Parathyroid adenoma (tissue), 2 donors: ENCODE data around the gene OGFOD2.

Source experiments
- H2AFZ ChIP-seq: fragments of 300-600 bp; sonication (generic); one replicate; pipeline ENCODE4 v1.7.0; 2017; ENCODE audit warnings: antibody characterized with exemption, mild to moderate bottlenecking
- H3K27ac ChIP-seq: fragments of 300-600 bp; sonication (generic); one replicate; pipeline ENCODE4 v1.7.0; 2017
- H3K27me3 ChIP-seq: fragments of 300-600 bp; sonication (generic); one replicate; pipeline ENCODE4 v1.7.0; 2017; ENCODE audit warnings: low read length; ENCODE audit not compliant: control insufficient read depth, insufficient read depth
- H3K36me3 ChIP-seq: fragments of 300-600 bp; sonication (generic); one replicate; pipeline ENCODE4 v1.7.0; 2017; ENCODE audit warnings: low read length; ENCODE audit not compliant: control insufficient read depth, insufficient read depth
- H3K4me1 ChIP-seq: fragments of 300-600 bp; sonication (generic); one replicate; pipeline ENCODE4 v1.7.0; 2017; ENCODE audit warnings: control low read depth
- H3K4me2 ChIP-seq: fragments of 300-600 bp; sonication (generic); one replicate; pipeline ENCODE4 v1.7.0; 2017; ENCODE audit warnings: low read length
- H3K4me3 ChIP-seq: fragments of 300-600 bp; sonication (generic); one replicate; pipeline ENCODE4 v1.7.0; 2017; ENCODE audit warnings: low read depth, low read length
- H3K79me2 ChIP-seq: fragments of 300-600 bp; sonication (generic); one replicate; pipeline ENCODE4 v1.7.0; 2017; ENCODE audit warnings: control low read depth
- H3K9ac ChIP-seq: fragments of 300-600 bp; sonication (generic); one replicate; pipeline ENCODE4 v1.7.0; 2017; ENCODE audit warnings: mild to moderate bottlenecking
- H3K9me3 ChIP-seq: fragments of 300-600 bp; sonication (generic); one replicate; pipeline ENCODE4 v1.7.0; 2017; ENCODE audit warnings: low read length; ENCODE audit not compliant: control insufficient read depth
- TF ChIP-seq, protein P1 (sequence below): fragments of 300-600 bp; sonication (generic); IDR thresholded peaks from one replicate; pipeline ENCODE4 v1.7.0; 2017; ENCODE audit warnings: antibody characterized with exemption, mild to moderate bottlenecking
- donor health status: primary hyperparathyroidism.

Gene OGFOD2

DNA sequence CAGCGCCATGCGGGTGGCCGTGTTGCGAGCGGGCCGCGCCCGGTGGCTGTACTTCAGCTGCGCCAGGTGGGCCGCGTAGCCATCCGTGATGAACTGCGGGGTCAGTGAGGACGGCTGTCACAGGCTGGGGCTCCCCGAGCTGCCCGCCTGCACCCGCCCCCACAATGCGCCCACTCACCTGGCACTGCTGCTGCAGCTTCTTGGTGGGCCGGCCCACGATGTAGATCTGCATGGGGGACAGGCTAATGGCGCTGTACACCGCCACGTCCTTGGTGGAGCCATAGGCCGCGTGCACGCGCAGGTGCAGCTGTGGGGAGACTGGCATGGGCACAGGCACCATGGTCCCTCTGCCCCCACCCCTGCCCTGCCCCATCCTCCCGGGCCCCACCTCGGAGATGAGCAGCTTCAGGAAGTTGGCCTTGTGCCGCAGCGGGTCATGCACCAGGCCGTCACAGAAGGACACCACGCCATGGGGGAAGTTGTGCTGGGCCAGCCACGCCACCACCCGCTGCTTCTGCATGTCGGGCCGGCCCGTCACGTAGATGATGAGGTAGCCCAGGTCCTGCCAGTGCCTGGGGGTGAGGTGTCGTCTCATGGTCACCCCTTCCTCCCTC, 11.3 kb downstream of the OGFOD2 start:
- no peak overlapping the region for H3K9ac ChIP-seq
- H3K27ac ChIP-seq, result no peak overlapping the region
- peaks cover 2% of the 10 kb centered on the region for H3K79me2 ChIP-seq
- TF ChIP-seq, protein P1, sequence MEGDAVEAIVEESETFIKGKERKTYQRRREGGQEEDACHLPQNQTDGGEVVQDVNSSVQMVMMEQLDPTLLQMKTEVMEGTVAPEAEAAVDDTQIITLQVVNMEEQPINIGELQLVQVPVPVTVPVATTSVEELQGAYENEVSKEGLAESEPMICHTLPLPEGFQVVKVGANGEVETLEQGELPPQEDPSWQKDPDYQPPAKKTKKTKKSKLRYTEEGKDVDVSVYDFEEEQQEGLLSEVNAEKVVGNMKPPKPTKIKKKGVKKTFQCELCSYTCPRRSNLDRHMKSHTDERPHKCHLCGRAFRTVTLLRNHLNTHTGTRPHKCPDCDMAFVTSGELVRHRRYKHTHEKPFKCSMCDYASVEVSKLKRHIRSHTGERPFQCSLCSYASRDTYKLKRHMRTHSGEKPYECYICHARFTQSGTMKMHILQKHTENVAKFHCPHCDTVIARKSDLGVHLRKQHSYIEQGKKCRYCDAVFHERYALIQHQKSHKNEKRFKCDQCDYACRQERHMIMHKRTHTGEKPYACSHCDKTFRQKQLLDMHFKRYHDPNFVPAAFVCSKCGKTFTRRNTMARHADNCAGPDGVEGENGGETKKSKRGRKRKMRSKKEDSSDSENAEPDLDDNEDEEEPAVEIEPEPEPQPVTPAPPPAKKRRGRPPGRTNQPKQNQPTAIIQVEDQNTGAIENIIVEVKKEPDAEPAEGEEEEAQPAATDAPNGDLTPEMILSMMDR, result no peak
- no peaks in the 10 kb centered on the region for H3K9me3 ChIP-seq
- H3K27me3 ChIP-seq, result no peaks in the 10 kb centered on the region
- H3K4me3 ChIP-seq, result no peak overlapping the region
- no peak overlapping the region for H3K4me2 ChIP-seq
- H2AFZ ChIP-seq, result no peak overlapping the region
- H3K36me3 ChIP-seq, result no peaks in the 10 kb centered on the region
- H3K4me1 ChIP-seq, result peaks cover 28% of the 10 kb centered on the region

DNA sequence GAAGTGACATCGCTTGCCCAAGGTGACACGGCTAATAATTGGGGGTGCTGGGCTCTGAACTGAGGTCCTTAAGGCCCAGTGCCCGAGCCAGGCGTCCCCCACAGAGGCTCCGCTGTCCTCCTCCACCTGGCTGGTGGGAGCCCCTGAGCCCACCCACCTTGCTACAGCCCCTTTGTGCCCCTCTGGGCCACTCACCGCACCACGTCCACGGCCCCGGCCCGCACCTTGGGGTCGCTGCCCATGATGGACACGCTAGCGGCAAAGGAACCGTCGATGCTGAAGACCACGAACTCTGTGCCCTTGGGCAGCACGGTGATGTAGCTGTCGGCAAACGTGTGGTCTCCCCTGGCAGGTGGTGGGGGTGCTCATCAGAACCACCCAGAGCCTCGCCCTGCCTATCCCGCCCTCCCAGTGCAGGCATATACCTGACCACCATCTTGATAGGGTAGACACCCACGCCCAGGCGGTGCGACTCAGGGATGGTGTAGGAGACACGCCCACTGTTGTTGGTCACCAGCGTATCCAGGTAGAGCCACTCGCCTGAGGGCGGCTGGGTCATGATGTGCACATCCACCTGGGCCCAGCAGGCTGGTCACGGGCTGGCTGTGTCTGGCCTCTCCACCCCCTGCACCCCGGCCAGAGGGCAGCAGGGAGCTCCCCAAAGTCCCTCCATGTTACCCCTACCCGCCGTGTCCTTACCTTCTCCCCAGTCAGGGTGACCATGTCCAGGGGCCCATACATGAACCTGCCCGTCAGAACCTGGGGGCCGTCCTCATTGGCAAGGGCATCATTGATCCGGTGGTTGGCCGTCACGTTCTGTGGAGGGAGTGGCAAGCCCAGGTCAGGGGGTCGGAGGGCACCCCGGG, 12.3 kb downstream of the OGFOD2 start:
- no peaks in the 10 kb centered on the region for H3K79me2 ChIP-seq
- peaks cover 22% of the 10 kb centered on the region for H3K4me1 ChIP-seq
- no peak overlapping the region for H3K4me3 ChIP-seq
- H3K27ac ChIP-seq, result no peak overlapping the region
- no peak overlapping the region for H2AFZ ChIP-seq
- no peaks in the 10 kb centered on the region for H3K9me3 ChIP-seq
- TF ChIP-seq, protein P1, result no peak
- no peaks in the 10 kb centered on the region for H3K36me3 ChIP-seq
- no peaks in the 10 kb centered on the region for H3K27me3 ChIP-seq
- H3K9ac ChIP-seq, result no peak overlapping the region
- H3K4me2 ChIP-seq, result no peak overlapping the region

DNA sequence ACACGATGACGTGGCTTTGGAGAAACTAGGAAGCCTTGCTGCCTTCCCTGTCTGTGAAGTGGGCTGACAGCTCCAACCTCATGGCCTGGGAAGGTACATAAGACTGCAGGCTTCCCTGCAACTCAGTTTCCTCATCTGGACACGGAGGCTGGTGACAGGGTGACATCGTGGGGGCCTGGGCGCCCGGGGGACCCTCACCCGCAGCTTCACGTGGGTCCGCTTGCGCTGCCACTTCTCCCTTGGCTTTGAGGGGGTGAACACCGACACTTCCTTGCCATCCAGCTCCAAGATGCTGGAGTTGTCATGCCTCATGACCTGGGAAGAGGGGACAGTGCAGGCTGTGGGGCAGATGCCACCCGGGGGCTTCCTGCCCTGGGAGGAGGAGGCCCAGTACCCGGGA, 13.0 kb downstream of the OGFOD2 start:
- H3K9me3 ChIP-seq, result no peaks in the 10 kb centered on the region
- no peaks in the 10 kb centered on the region for H3K79me2 ChIP-seq
- no peak overlapping the region for H3K4me3 ChIP-seq
- no peak overlapping the region for H2AFZ ChIP-seq
- TF ChIP-seq, protein P1, result no peak
- H3K9ac ChIP-seq, result no peak overlapping the region
- H3K4me2 ChIP-seq, result no peak overlapping the region
- H3K4me1 ChIP-seq, result peaks cover 18% of the 10 kb centered on the region
- no peaks in the 10 kb centered on the region for H3K36me3 ChIP-seq
- no peak overlapping the region for H3K27ac ChIP-seq
- no peaks in the 10 kb centered on the region for H3K27me3 ChIP-seq

DNA sequence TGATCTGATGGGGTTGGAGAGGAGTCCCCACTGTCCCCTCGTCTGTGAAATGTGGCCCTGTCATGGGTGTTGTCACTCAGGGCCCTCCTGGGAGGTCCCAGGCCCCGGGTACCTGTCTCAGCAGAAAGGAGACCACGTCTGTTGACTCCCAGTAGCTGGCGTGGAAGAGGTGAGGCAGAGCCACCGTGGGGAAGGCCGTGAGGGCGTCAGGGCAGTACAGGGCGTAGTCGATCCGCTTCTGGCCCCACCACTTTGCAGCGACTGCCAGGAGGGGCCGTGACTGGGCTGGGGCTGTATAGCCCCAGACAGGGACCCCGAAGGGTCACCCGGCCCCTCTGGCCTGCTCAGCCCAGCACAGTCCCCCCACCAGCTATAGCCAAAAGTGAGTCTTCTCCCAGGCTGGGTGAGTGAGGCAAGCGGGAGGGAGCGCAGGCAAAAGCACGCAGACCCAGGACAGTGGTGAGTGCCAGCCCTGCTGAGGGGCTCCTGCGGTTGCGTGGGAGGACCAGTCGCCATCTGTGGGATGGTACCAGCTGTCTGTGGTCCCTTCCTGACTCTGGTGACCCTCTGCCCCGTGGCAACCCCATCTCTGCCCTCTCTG, 13.7 kb downstream of the OGFOD2 start:
- TF ChIP-seq, protein P1, result no peak
- no peak overlapping the region for H3K9ac ChIP-seq
- no peak overlapping the region for H3K27ac ChIP-seq
- H3K27me3 ChIP-seq, result no peaks in the 10 kb centered on the region
- no peaks in the 10 kb centered on the region for H3K36me3 ChIP-seq
- no peak overlapping the region for H3K4me3 ChIP-seq
- H3K79me2 ChIP-seq, result no peaks in the 10 kb centered on the region
- peaks cover 18% of the 10 kb centered on the region for H3K4me1 ChIP-seq
- H2AFZ ChIP-seq, result no peak overlapping the region
- no peaks in the 10 kb centered on the region for H3K9me3 ChIP-seq
- no peak overlapping the region for H3K4me2 ChIP-seq
